Dendritic cell treated with granulocyte-macrophage colony-stimulating factor and Interleukin-4, amounts not matched to agents 40 ng/mL and 50 ng/mL, for 4 days (primary cell): Measurements from ENCODE around the gene ELP5.

Source experiments
- H3K27ac Mint-ChIP-seq: one replicate; pipeline ENCODE4 v1.8.0; 2022; ENCODE audit warnings: mild to moderate bottlenecking, mixed read lengths
- H3K27me3 Mint-ChIP-seq: one replicate; pipeline ENCODE4 v1.8.0; 2022; ENCODE audit warnings: mild to moderate bottlenecking, mixed read lengths
- H3K36me3 Mint-ChIP-seq: one replicate; pipeline ENCODE4 v1.8.0; 2022; ENCODE audit warnings: low read depth, mixed read lengths
- H3K4me1 Mint-ChIP-seq: one replicate; pipeline ENCODE4 v1.8.0; 2022; ENCODE audit warnings: low read depth, mixed read lengths
- H3K4me3 Mint-ChIP-seq: one replicate; pipeline ENCODE4 v1.8.0; 2022; ENCODE audit warnings: mild to moderate bottlenecking, moderate library complexity, mixed read lengths
- H3K9me3 Mint-ChIP-seq: one replicate; pipeline ENCODE4 v1.8.0; 2022; ENCODE audit warnings: mixed read lengths
- intact Hi-C: fragments of 100-400 bp; cut with micrococcal nuclease; formaldehyde crosslinking; loops from one replicate; pipeline ENCODE4 v1.15.0; 2022

ELP5 gene

GRCh38 chr17:7296189-7296861 is 44.3 kb downstream of the ELP5 start:
- Mint-ChIP-seq H3K36me3 (no peaks in the 10 kb centered on the region), H3K27me3 (peaks cover 76% of the 10 kb centered on the region)

DNA sequence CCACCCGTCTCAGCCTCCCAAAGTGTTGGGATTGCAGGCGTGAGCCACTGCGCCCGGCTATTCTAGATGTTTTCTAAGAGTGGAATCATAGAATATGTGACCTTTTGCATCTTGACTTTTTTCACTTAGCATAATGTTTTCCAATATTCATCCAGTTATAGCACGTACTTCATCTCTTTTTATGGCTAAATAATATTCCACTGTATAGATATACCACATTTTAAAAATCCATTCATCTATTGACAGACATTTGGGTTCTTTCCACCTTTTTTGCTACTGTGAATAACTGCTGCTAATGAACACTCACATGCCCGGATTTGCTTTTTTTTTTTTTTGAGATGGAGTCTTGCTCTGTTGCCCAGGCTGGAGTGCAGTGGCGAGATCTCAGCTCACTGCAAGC is 52.2 kb downstream of the ELP5 start:
- H3K4me3 Mint-ChIP-seq: no peak overlapping the region

More at GRCh38 chr17:7296189-7296861, 44.3 kb downstream of the ELP5 start:
- peak overlapping the region; percentile 52 for H3K4me3 Mint-ChIP-seq
- H3K4me1 Mint-ChIP-seq: peaks cover 30% of the 10 kb centered on the region
- intact Hi-C loops: loop anchor here (1.0 kb wide), 2 partner anchors 16 to 251 kb away; no protein-coding TSS in a partner anchor
- peak overlapping the region; percentile 57 for H3K27ac Mint-ChIP-seq
- no peaks in the 10 kb centered on the region for H3K9me3 Mint-ChIP-seq

DNA sequence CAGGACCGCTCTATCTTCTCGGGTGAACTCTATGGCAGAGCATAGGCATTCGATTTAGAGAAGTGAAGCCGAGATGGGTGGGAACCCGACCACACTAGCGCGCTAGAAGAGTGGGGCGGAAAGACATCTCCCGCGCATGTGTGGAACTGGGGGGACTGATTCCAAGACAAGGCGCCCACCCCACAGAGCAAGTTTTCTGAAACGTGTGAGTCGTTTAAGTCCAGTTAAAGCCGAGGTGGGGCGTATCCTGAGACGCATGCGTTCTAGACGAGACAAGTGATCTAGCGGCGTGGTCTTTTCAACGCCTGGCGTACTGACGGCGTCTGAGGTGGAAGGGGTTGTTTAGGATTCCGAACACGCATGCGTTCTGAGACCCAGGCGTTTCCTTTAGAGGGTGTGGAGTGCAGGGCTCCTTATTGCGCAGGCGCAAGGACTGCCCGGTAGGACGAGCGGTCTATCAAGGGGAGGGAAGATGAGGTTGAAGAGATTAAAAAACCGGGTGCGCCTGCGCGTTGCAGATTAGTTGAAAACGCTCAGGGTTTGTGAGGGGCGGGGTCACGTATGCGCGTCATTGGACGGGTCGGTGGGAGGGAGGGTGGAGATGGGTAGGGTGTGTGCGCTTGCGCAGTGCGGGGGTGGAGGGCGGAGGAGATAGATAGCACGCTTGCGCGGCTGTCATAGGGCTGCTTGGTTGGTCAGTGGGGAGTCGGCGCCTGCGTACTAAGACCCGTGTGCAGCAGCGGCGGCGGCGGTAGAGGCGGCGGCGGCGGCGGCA is 55.1 kb downstream of the ELP5 start, which contains the start of gene EIF5A:
EIF5A (plus strand) TSS at position 718 of the 775 bp plus-strand sequence. CDS start 2,008 bp downstream, outside the sequence.
- intact Hi-C loops: loop anchor here (5.0 kb wide), 1 partner anchor 55 kb away; the partner anchor contains the start of genes CTDNEP1 and ELP5
- Mint-ChIP-seq H3K9me3 (no peaks in the 10 kb centered on the region), H3K27me3 (no peaks in the 10 kb centered on the region), H3K4me3 (peak within 1 kb of the TSS; percentile 94), H3K36me3 (peaks cover 44% of the 10 kb centered on the region), H3K4me1 (peaks cover 35% of the 10 kb centered on the region), H3K27ac (peak within 1 kb of the TSS; percentile 95)

More for the DNA sequence above, 52.2 kb downstream of the ELP5 start:
- peaks cover 15% of the 10 kb centered on the region for H3K36me3 Mint-ChIP-seq
- H3K4me1 Mint-ChIP-seq: peaks cover 7% of the 10 kb centered on the region
- H3K27ac Mint-ChIP-seq: no peak overlapping the region
- intact Hi-C loops: no loop called here
- H3K9me3 Mint-ChIP-seq: no peaks in the 10 kb centered on the region
- H3K27me3 Mint-ChIP-seq: peaks cover 10% of the 10 kb centered on the region

DNA sequence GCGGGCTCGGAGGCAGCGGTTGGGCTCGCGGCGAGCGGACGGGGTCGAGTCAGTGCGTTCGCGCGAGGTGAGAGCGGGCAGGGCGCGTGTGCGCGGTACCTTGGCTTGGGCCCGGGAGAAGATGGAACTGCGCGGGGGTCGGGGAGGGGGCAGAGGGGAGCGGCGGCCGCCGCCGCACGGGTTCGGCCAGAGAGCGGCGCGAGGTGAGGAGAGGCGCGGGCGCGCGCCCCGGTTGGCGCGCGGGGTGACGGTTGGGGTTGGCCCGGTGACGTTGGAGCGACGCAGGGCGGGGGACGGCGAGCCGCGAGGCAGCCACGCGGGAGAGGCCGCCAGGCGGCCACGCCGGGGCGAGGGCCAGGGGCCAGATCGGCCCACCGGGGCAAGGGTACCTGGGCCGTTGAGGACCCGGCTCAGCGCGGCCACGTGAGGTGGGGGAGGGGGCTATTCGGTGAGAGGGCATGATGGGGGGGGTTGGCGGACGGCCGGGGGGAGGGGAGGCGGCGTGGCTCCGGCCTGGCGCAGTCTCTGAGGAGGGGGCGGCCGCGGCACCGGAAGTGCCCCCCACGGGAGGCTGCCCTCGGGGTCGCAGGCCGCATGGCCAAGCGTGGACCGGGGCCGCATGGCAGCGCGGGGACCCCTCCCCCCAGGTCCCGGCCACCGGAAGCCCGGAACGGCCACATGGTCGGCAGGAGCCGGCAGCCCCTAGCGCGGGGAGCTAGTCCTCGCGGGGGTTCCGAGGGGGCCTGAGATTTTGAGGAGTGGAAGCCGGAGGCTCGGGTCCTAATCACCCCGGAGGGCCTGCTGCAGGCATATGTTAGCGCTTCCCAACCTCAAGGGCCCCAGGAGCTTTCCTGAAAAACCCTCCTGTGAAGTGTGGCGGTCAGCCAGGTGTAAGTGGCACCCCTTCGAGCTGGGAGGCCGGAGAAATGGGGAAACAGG is 55.9 kb downstream of the ELP5 start:
- Mint-ChIP-seq H3K27ac (peak overlapping the region; percentile 95), H3K4me1 (peaks cover 44% of the 10 kb centered on the region), H3K9me3 (no peaks in the 10 kb centered on the region), H3K4me3 (peak overlapping the region; percentile 94), H3K27me3 (no peaks in the 10 kb centered on the region), H3K36me3 (peaks cover 53% of the 10 kb centered on the region)
- intact Hi-C loops: loop anchor here (5.0 kb wide), 1 partner anchor 56 kb away; the partner anchor contains the start of genes CTDNEP1 and ELP5

DNA sequence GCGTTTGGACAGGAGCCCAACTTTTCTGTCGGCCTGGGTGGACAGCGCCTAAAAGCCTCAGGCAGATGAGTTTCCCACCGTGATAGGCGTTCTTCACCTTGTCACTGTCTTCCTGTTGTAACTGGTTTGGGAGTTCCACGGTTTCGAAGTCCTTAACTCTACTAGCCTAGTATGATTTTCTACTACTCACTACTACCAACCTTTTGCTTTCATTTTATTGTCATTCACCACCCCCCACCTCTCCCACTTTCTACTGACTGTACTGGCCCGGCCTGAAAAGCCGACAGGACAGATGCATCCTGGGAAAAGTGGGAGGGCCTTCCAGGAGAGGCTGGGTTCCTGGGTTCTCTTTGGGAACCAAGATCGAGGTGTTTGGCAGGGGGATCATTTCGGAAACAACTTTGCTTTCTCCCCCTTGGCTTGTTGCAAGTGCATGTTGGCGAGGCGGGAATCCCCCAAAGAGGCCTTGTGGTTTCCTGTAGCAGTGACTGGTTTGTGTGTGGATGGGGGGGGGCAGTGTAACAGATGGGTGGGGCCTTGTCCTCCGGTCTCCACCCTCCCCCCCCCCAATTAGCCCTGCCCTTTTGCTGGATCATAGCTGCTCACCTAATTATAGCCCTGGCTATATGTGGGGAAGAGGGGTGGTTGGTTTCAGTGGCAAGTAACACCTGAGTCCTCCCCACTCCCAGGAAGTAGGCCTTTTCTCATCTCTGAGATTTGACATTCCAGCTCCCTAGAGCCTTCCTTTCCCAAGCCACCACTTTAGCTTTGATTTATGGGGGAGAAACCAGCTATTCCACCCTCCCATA is 56.8 kb downstream of the ELP5 start:
- H3K9me3 Mint-ChIP-seq: no peaks in the 10 kb centered on the region
- intact Hi-C loops: loop anchor here (5.0 kb wide), 1 partner anchor 57 kb away; the partner anchor contains the start of genes CTDNEP1 and ELP5
- H3K27me3 Mint-ChIP-seq: no peaks in the 10 kb centered on the region
- H3K4me3 Mint-ChIP-seq: peak overlapping the region; percentile 94
- peaks cover 52% of the 10 kb centered on the region for H3K4me1 Mint-ChIP-seq
- peak overlapping the region; percentile 95 for H3K27ac Mint-ChIP-seq
- peaks cover 61% of the 10 kb centered on the region for H3K36me3 Mint-ChIP-seq
